Fibroblast of lung (primary cell): ENCODE measurements around the gene KRABD2.
"Not testable (repeated sequence)": the region's sequence is repeated elsewhere in the genome, so short reads cannot be mapped to it uniquely, and the experiment has no call there.

ENCODE experiments used
- DNase-seq, 2 donors: peaks; one replicate each; pipeline versions ENCODE4 v3.0.0 to v3.0.0-alpha.2; 2010; ENCODE audit warnings: low read depth in 2 of 2
- H2AFZ ChIP-seq: 2 replicates; pipeline ENCODE4 v1.5.1; 2012; ENCODE audit warnings: low read length, control low read depth, inconsistent platforms
- H3K27ac ChIP-seq: 2 replicates; pipeline ENCODE4 v1.5.1; 2011; ENCODE audit warnings: low read length, control low read depth; ENCODE audit not compliant: insufficient read depth
- H3K27me3 ChIP-seq: 2 replicates; pipeline ENCODE4 v1.5.1; 2011; ENCODE audit warnings: mild to moderate bottlenecking, low read length; ENCODE audit not compliant: control insufficient read depth, insufficient read depth
- H3K36me3 ChIP-seq: 2 replicates; pipeline ENCODE4 v1.5.1; 2011; ENCODE audit warnings: low read length; ENCODE audit not compliant: control insufficient read depth, insufficient read depth
- H3K4me1 ChIP-seq: 2 replicates; pipeline ENCODE4 v1.5.1; 2011; ENCODE audit warnings: low read length; ENCODE audit not compliant: control insufficient read depth, insufficient read depth; ENCODE audit errors: extremely low read depth
- H3K4me2 ChIP-seq: 2 replicates; pipeline ENCODE4 v1.5.1; 2011; ENCODE audit warnings: low read length, control low read depth; ENCODE audit not compliant: insufficient read depth; ENCODE audit errors: extremely low read depth
- H3K4me3 ChIP-seq, 4 experiments: fragments of 200-600 bp in 1 of 4; sonication (generic) in 1 of 4; replicated peaks in 1 of 4; 2 replicates each; pipeline ENCODE4 v1.5.1; 2011 to 2016; ENCODE audit warnings: low read length in 4 of 4, low read depth in 3 of 4, mild to moderate bottlenecking in 3 of 4, control low read depth in 2 of 4, inconsistent platforms in 1 of 4, mixed read lengths in 1 of 4; ENCODE audit not compliant: insufficient read depth in 1 of 4; ENCODE audit errors: control extremely low read depth in 1 of 4
- H3K79me2 ChIP-seq: 2 replicates; pipeline ENCODE4 v1.5.1; 2012; ENCODE audit warnings: mild to moderate bottlenecking, low read length, inconsistent platforms; ENCODE audit not compliant: control insufficient read depth, insufficient read depth
- H3K9ac ChIP-seq: 2 replicates; pipeline ENCODE4 v1.5.1; 2011; ENCODE audit warnings: mild to moderate bottlenecking, low read length, control low read depth; ENCODE audit not compliant: insufficient read depth
- H3K9me3 ChIP-seq: 2 replicates; pipeline ENCODE4 v1.5.1; 2012; ENCODE audit warnings: low read depth, low read length; ENCODE audit not compliant: control insufficient read depth, insufficient read depth
- H4K20me1 ChIP-seq: 2 replicates; pipeline ENCODE4 v1.5.1; 2011; ENCODE audit warnings: low read length; ENCODE audit not compliant: control insufficient read depth, insufficient read depth; ENCODE audit errors: extremely low read depth
- CTCF ChIP-seq, 2 donors: IDR thresholded peaks in 1 of 2; conservative IDR thresholded peaks in 1 of 2; 1 replicate in 1 of 2; 2 replicates in 1 of 2; pipeline ENCODE4 v1.5.1; 2011 to 2012; ENCODE audit warnings: low read length in 2 of 2, control low read depth in 1 of 2, inconsistent platforms in 1 of 2, low read depth in 1 of 2, mild to moderate bottlenecking in 1 of 2
- EZH2 ChIP-seq: IDR thresholded peaks from 2 replicates; pipeline ENCODE4 v1.5.1; 2012; ENCODE audit warnings: low read length, control low read depth, mild to moderate bottlenecking; ENCODE audit errors: missing control alignments

The KRABD2 gene

GRCh38 chr17:8401107-8401506 lies 24.6 kb upstream of the KRABD2 start:
- H3K9me3 ChIP-seq, result no peaks in the 10 kb centered on the region
- H3K4me1 ChIP-seq, result no peaks in the 10 kb centered on the region
- DNase-seq, result no peak
- H3K27me3 ChIP-seq, result peaks cover 15% of the 10 kb centered on the region
- TF ChIP-seq EZH2 (no peak), CTCF (conservative IDR thresholded peaks at IDR 0.05 in 1 of 2, IDR thresholded peaks at IDR 0.05 in 1 of 2; ENCODE audit: low read depth in 1 of 2, low read length in 2 of 2) (no peak)
- H3K4me2 ChIP-seq, result no peak overlapping the region
- no peaks in the 10 kb centered on the region for H3K79me2 ChIP-seq
- no peak overlapping the region for H3K4me3 ChIP-seq
- no peaks in the 10 kb centered on the region for H3K36me3 ChIP-seq
- H3K9ac ChIP-seq, result no peak overlapping the region
- no peak overlapping the region for H3K27ac ChIP-seq
- H2AFZ ChIP-seq, result no peak overlapping the region
- H4K20me1 ChIP-seq, result no peaks in the 10 kb centered on the region

- no peak for DNase-seq
- H4K20me1 ChIP-seq, result no peaks in the 10 kb centered on the region
- H3K27ac ChIP-seq, result no peak overlapping the region
- no peaks in the 10 kb centered on the region for H3K9me3 ChIP-seq
- H3K9ac ChIP-seq, result no peak overlapping the region
- TF ChIP-seq EZH2 (no peak), CTCF (conservative IDR thresholded peaks at IDR 0.05 in 1 of 2, IDR thresholded peaks at IDR 0.05 in 1 of 2; ENCODE audit: low read depth in 1 of 2, low read length in 2 of 2) (no peak)
- no peaks in the 10 kb centered on the region for H3K79me2 ChIP-seq
- H3K4me2 ChIP-seq, result no peak overlapping the region
- no peak overlapping the region for H3K4me3 ChIP-seq
- H3K4me1 ChIP-seq, result no peaks in the 10 kb centered on the region
- H3K27me3 ChIP-seq, result peaks cover 21% of the 10 kb centered on the region
- no peaks in the 10 kb centered on the region for H3K36me3 ChIP-seq
- no peak overlapping the region for H2AFZ ChIP-seq
These were observed 22.5 kb upstream of the KRABD2 start for GRCh38 chr17:8398980-8399379.

GRCh38 chr17:8397636-8398035 lies 21.1 kb upstream of the KRABD2 start, which contains the start of gene RNF222:
Gene RNF222 (minus strand): TSS chr17:8397827. CDS start chr17:8393461, 4,366 bp downstream.
- no peaks in the 10 kb centered on the region for H3K9me3 ChIP-seq
- H3K27me3 ChIP-seq, result peaks cover 23% of the 10 kb centered on the region
- H3K4me1 ChIP-seq, result no peaks in the 10 kb centered on the region
- TF ChIP-seq CTCF (conservative IDR thresholded peaks at IDR 0.05 in 1 of 2, IDR thresholded peaks at IDR 0.05 in 1 of 2; ENCODE audit: low read depth in 1 of 2, low read length in 2 of 2), result no peak
- no peak for TF ChIP-seq EZH2
- H3K27ac ChIP-seq, result no peak within 1 kb of the TSS
- no peak within 1 kb of the TSS for H3K4me2 ChIP-seq
- H2AFZ ChIP-seq, result no peak within 1 kb of the TSS
- no peaks in the 10 kb centered on the region for H3K79me2 ChIP-seq
- H3K9ac ChIP-seq, result no peak within 1 kb of the TSS
- DNase-seq, result no peak
- H3K4me3 ChIP-seq, result no peak within 1 kb of the TSS
- no peaks in the 10 kb centered on the region for H3K36me3 ChIP-seq
- no peaks in the 10 kb centered on the region for H4K20me1 ChIP-seq

GRCh38 chr17:8394497-8394896 lies 18.0 kb upstream of the KRABD2 start:
- peaks cover 19% of the 10 kb centered on the region for H3K27me3 ChIP-seq
- not testable (repeated sequence) for H3K9me3 ChIP-seq, H2AFZ ChIP-seq, H3K79me2 ChIP-seq, H3K4me3 ChIP-seq, H3K4me1 ChIP-seq, H3K27ac ChIP-seq, H3K9ac ChIP-seq, H4K20me1 ChIP-seq, H3K36me3 ChIP-seq, H3K4me2 ChIP-seq, DNase-seq
